Ramos (cell line): ENCODE results near the gene FBXO24.

Experiments used
- in situ Hi-C: fragments of 300-500 bp; cut with MboI; formaldehyde crosslinking; loops from one replicate; pipeline ENCODE4 v1.14.3; 2022; ENCODE audit warnings: low sequenced_read_pairs; ENCODE audit not compliant: unreplicated experiment

Gene FBXO24

GRCh38 chr7:100572949-100573675 lies 13.0 kb upstream of the FBXO24 start:
- in situ Hi-C loops = no loop called here

- in situ Hi-C loops = no loop called here
Measured at GRCh38 chr7:100573691-100574361, 12.3 kb upstream of the FBXO24 start, which contains the start of gene SAP25. SAP25 (minus strand) TSS chr7:100573900; CDS start chr7:100573742, 158 bp downstream.

- in situ Hi-C loops = no loop called here
Measured at GRCh38 chr7:100574362-100575205, 11.5 kb upstream of the FBXO24 start.

GRCh38 chr7:100575206-100575631 lies 10.9 kb upstream of the FBXO24 start:
- in situ Hi-C loops = no loop called here

GRCh38 chr7:100575746-100576383 lies 10.3 kb upstream of the FBXO24 start:
- in situ Hi-C loops = no loop called here

GRCh38 chr7:100576384-100576993 lies 9.6 kb upstream of the FBXO24 start:
- in situ Hi-C loops = no loop called here

GRCh38 chr7:100577103-100577502 lies 9.0 kb upstream of the FBXO24 start:
- in situ Hi-C loops = no loop called here

- in situ Hi-C loops = no loop called here
Measured at GRCh38 chr7:100577507-100577906, 8.6 kb upstream of the FBXO24 start.

GRCh38 chr7:100578246-100579183 lies 7.6 kb upstream of the FBXO24 start:
- in situ Hi-C loops = no loop called here

- in situ Hi-C loops = no loop called here
Measured at GRCh38 chr7:100580466-100581283, 5.5 kb upstream of the FBXO24 start.

GRCh38 chr7:100582041-100582579 lies 4.0 kb upstream of the FBXO24 start:
- in situ Hi-C loops = no loop called here

GRCh38 chr7:100582650-100583049 lies 3.5 kb upstream of the FBXO24 start:
- in situ Hi-C loops = no loop called here

GRCh38 chr7:100583132-100584053 lies 2.7 kb upstream of the FBXO24 start:
- in situ Hi-C loops = no loop called here

GRCh38 chr7:100584054-100584682 lies 2.0 kb upstream of the FBXO24 start:
- in situ Hi-C loops = no loop called here

- in situ Hi-C loops = no loop called here
Measured at GRCh38 chr7:100584683-100585510, 1.2 kb upstream of the FBXO24 start.
